Measurements from ENCODE around the gene DNAJC12. TPM values are rescaled to one million over a fixed set of nuclear protein-coding genes. Genes with fewer than 3 reads are reported as not detected.

DNAJC12 gene
- polyA plus RNA-seq, 2 of the 4 experiments (the other 2 are of a cell fraction) = 19.1 to 80.0 TPM

DNA sequence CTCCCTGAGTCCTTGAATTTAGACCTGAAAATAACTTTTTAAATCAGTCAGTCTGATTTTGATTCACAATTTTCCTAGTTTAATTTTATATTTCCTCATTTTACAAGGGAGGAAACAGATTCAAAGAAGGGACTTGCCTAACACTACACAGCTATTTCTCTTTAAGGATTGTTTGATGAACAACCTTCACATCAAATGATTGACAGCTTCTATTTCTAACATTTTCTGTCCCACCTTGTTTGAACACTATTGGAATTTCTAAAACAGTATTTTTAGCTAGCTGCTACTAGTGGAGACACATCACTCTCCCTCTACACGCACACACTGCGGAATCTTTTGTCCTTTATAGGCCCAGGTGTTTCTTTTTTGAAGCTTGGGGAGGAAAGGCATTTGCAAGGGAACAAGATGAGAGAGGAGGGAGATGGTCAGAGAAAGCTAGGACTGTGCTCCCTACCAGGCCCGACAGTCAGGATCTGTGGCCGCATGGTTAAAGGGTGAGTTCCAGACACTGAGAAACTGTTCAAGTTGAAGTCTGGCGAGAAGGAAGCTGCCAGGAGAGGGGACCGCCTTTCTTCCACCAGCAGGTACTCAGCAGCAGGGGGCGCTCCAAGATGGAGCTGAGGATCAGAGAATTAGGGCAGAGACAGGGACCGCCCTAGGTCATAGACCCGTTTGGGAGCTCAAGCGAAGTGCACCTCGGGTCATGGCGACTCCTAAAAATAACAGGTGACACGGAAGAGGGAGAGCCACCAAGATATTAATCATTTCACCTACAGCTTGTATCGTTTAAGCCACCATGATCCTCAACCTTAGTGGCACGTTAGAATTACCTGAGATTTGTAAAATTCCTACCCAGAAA, 49.7 kb downstream of the DNAJC12 start (continued):
- TF ChIP-seq, protein P1, sequence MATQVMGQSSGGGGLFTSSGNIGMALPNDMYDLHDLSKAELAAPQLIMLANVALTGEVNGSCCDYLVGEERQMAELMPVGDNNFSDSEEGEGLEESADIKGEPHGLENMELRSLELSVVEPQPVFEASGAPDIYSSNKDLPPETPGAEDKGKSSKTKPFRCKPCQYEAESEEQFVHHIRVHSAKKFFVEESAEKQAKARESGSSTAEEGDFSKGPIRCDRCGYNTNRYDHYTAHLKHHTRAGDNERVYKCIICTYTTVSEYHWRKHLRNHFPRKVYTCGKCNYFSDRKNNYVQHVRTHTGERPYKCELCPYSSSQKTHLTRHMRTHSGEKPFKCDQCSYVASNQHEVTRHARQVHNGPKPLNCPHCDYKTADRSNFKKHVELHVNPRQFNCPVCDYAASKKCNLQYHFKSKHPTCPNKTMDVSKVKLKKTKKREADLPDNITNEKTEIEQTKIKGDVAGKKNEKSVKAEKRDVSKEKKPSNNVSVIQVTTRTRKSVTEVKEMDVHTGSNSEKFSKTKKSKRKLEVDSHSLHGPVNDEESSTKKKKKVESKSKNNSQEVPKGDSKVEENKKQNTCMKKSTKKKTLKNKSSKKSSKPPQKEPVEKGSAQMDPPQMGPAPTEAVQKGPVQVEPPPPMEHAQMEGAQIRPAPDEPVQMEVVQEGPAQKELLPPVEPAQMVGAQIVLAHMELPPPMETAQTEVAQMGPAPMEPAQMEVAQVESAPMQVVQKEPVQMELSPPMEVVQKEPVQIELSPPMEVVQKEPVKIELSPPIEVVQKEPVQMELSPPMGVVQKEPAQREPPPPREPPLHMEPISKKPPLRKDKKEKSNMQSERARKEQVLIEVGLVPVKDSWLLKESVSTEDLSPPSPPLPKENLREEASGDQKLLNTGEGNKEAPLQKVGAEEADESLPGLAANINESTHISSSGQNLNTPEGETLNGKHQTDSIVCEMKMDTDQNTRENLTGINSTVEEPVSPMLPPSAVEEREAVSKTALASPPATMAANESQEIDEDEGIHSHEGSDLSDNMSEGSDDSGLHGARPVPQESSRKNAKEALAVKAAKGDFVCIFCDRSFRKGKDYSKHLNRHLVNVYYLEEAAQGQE (IDR thresholded peaks at IDR 0.05) = no peak
- TF ChIP-seq NR3C1 (IDR thresholded peaks at IDR 0.05) = no peak

DNA sequence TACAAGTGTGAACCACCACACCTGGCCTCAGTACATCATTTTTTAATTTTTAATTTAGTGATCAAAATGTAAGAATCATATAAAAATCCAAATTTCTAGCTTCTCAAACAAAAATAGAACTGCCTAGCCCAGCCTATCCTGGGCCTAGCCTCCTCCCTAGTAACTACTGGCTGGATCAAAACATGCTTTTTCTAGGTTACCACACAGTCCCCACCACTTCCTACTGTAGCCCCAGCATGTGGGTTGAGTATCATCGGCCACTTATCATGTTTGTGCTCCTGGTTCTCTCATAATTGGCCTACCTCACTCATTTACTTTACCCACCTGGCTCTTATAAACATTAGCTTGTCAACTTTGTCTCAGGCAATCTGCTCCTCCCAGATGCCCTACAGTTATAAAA, 52.9 kb downstream of the DNAJC12 start:
- ChIA-PET CTCF (interaction anchor here (1.3 to 2.6 kb wide), 4 partner anchors 59 to 99 kb away, joined by 3 to 19 read pairs (median 6); partner anchors contain the start of gene SIRT1), POLR2A (no interaction called here)
- TF ChIP-seq SMC3 (IDR thresholded peaks at IDR 0.05) (no peak), CBX2 (IDR thresholded peaks at IDR 0.05; ENCODE audit: borderline replicate concordance, low read depth) (no peak), MAZ (IDR thresholded peaks at IDR 0.05; ENCODE audit: borderline replicate concordance, low read depth, low read length) (no peak), CHD2 (IDR thresholded peaks at IDR 0.05; ENCODE audit: low read length, partially characterized antibody) (no peak), ZC3H11A (IDR thresholded peaks at IDR 0.05) (no peak), KDM1A (IDR thresholded peaks at IDR 0.05; ENCODE audit: low read depth) (no peak), FOXS1 (CRISPR knock-in tag; IDR thresholded peaks at IDR 0.05) (no peak), HOXB5 (CRISPR knock-in tag; IDR thresholded peaks at IDR 0.05) (no peak), CEBPB (IDR thresholded peaks at IDR 0.05) (no peak), RCOR1 (IDR thresholded peaks at IDR 0.05; ENCODE audit: low read depth, low read length) (no peak), MAFK (IDR thresholded peaks at IDR 0.05; ENCODE audit: partially characterized antibody) (no peak), CHD4 (IDR thresholded peaks at IDR 0.05; ENCODE audit: borderline replicate concordance) (no peak), MYC (IDR thresholded peaks at IDR 0.05; ENCODE audit: borderline replicate concordance, low read length) (no peak), KDM5A (IDR thresholded peaks at IDR 0.05) (no peak)
- TF ChIP-seq, protein P2, sequence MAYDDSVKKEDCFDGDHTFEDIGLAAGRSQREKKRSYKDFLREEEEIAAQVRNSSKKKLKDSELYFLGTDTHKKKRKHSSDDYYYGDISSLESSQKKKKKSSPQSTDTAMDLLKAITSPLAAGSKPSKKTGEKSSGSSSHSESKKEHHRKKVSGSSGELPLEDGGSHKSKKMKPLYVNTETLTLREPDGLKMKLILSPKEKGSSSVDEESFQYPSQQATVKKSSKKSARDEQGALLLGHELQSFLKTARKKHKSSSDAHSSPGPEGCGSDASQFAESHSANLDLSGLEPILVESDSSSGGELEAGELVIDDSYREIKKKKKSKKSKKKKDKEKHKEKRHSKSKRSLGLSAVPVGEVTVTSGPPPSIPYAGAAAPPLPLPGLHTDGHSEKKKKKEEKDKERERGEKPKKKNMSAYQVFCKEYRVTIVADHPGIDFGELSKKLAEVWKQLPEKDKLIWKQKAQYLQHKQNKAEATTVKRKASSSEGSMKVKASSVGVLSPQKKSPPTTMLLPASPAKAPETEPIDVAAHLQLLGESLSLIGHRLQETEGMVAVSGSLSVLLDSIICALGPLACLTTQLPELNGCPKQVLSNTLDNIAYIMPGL (CRISPR knock-in tag; IDR thresholded peaks at IDR 0.05; ENCODE audit: borderline replicate concordance) = no peak
- TF ChIP-seq, protein P3, sequence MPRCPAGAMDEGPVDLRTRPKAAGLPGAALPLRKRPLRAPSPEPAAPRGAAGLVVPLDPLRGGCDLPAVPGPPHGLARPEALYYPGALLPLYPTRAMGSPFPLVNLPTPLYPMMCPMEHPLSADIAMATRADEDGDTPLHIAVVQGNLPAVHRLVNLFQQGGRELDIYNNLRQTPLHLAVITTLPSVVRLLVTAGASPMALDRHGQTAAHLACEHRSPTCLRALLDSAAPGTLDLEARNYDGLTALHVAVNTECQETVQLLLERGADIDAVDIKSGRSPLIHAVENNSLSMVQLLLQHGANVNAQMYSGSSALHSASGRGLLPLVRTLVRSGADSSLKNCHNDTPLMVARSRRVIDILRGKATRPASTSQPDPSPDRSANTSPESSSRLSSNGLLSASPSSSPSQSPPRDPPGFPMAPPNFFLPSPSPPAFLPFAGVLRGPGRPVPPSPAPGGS (IDR thresholded peaks at IDR 0.05) = no peak
- TF ChIP-seq, protein P4, sequence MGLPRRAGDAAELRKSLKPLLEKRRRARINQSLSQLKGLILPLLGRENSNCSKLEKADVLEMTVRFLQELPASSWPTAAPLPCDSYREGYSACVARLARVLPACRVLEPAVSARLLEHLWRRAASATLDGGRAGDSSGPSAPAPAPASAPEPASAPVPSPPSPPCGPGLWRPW (IDR thresholded peaks at IDR 0.05) = no peak
- TF ChIP-seq, protein P1 (IDR thresholded peaks at IDR 0.05) = no peak
- TF ChIP-seq, protein P5, sequence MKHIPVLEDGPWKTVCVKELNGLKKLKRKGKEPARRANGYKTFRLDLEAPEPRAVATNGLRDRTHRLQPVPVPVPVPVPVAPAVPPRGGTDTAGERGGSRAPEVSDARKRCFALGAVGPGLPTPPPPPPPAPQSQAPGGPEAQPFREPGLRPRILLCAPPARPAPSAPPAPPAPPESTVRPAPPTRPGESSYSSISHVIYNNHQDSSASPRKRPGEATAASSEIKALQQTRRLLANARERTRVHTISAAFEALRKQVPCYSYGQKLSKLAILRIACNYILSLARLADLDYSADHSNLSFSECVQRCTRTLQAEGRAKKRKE (CRISPR knock-in tag; IDR thresholded peaks at IDR 0.05; ENCODE audit: low read depth) = no peak
- TF ChIP-seq, protein P6, sequence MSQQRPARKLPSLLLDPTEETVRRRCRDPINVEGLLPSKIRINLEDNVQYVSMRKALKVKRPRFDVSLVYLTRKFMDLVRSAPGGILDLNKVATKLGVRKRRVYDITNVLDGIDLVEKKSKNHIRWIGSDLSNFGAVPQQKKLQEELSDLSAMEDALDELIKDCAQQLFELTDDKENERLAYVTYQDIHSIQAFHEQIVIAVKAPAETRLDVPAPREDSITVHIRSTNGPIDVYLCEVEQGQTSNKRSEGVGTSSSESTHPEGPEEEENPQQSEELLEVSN (IDR thresholded peaks at IDR 0.05; ENCODE audit: borderline replicate concordance, low read depth) = no peak
- Histone ChIP-seq H3K4me2 (no peak overlapping the region), H3K27ac (no peak overlapping the region), H3K4me1 (peaks cover 16% of the 10 kb centered on the region; the same call in 2 of the 3 replicates), H3K4me3 (no peak overlapping the region), H3K9me3 (no peaks in the 10 kb centered on the region)
- FAIRE-seq = no peak
- ATAC-seq = no peak
- no peak for DNase-seq (ENCODE audit: low read depth in 1 of 2, low spot score in 1 of 2)
- 64% methylated on average over 1 of the region's 1 CpG for WGBS (ENCODE audit: missing lambda C conversion rate)

All from A549 (cell line).